Sciatic nerve (tissue), 2 donors: Measurements from ENCODE around the gene DAW1. TPM values are rescaled to one million over a fixed set of nuclear protein-coding genes. Genes with fewer than 3 reads are reported as not detected.
"Not testable (repeated sequence)": the region's sequence is repeated elsewhere in the genome, so short reads cannot be mapped to it uniquely, and the experiment has no call there.

Source experiments
- ATAC-seq: fragments of 200-7000 bp; cut with Tn5 transposase; one replicate; pipeline ENCODE4 v1.9.1; 2020; ENCODE audit warnings: mild to moderate bottlenecking, moderate library complexity
- DNase-seq: peaks from one replicate; pipeline ENCODE4 v3.0.0-alpha.2; 2020; ENCODE audit warnings: low spot score
- intact Hi-C: fragments of 100-400 bp; cut with DNase I; formaldehyde crosslinking; loops from one replicate; pipeline ENCODE4 v1.14.2; 2022
- total RNA-seq: library from RNA; stranded (reverse); fragmentation: NEBNext Ultra II Directional; extraction: Animal tissue kit (Norgen Biotek cat#: 25700); gene quantifications from one replicate; pipeline ENCODE4 v1.2.1, GENCODE V29; 2021
- donor health status: DM: no; HTN: no; CAD: no.
- donor health status: DM: no; HTN: no; CAD: no.

The DAW1 gene
- total RNA-seq, 1 donor from 2014 or later: not detected

DNA sequence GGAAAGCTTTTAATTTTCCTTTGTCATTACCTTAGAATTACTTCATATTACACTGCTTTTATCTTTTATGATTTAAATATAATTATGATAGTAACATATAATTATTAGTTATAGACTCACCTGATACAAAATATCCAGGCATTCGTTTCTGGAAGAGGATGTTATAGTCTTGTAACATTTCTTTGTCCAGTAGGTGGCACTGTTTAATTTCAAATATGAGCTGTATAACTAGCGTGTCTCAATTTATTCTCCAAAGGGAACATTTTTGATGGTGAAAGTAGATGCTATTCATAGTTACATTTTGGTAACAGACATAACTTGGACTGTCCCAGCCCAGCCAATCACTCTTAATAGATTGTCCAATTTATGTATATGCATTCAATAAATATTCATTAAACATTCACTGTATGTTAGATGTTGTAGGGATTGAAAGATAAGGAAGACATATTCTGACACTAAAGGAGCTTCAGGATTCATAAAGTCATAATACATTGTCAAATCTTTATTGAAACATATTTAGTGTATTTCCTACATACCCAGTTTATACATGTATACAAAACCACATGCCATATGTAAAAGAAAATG is 19.2 kb downstream of the DAW1 start:
- peak; percentile 77 for ATAC-seq
- DNase-seq: no peak
- intact Hi-C loops: no loop called here

DNA sequence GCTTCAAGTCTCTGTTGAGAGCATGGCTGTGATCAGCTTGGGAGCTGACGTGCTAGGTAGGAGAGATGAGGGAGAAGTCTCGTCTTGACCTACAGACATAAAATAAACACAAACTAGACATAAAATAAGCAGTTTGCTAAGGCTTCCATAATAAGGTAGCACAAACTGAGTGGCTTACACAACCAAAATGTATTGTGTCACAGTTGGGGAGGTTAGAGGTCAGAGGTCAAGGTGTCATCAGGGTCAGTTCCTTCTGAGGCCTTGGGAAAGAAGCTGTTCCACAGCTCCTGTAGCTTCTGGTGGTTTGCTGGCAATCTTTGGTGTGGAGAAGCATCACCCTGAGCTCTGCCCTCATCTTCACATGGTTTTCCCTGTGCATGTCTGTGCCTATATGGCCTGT is 20.2 kb downstream of the DAW1 start:
- ATAC-seq (no peak), DNase-seq (no peak)
- intact Hi-C loops: no loop called here

DNA sequence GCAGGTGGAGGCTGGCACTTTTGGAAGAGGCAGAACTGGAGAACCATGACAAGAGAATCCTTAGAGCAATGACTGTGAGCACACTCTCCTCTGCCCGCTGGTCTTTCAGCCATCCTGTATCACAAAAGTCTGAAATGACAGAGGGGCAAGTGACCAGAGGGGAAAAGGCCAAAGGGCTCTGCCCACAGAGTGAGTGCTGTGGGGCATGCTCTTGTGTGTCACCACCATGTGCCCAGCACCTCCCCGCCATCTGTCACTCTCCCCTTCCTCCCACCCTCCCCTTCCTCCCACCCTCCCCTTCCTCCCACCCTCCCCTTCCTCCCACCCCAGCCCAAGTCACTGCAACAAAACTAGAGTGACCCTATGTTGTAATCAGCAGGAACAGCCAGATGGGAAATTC is 31.9 kb downstream of the DAW1 start:
- intact Hi-C loops: no loop called here
- ATAC-seq: no peak

DNA sequence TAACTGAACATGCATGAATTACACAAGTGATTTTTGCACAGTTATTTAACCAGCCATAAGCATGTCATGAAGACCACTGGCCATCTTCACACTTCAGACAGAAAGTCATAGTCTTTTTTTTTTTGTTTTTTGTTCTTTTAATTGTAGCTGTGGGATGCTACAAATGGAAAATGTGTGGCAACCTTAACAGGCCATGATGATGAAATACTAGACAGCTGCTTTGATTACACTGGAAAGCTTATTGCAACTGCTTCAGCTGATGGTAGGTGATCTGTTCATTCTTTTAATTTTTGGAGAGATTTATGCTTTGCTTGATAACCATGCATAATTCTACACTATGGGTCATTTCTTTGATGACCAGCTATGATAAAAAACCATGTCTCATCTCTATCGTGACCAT is 35.6 kb downstream of the DAW1 start:
- DNase-seq (no peak), ATAC-seq (no peak)
- intact Hi-C loops: no loop called here

More for the DNA sequence above, 31.9 kb downstream of the DAW1 start:
- no peak for DNase-seq

DNA sequence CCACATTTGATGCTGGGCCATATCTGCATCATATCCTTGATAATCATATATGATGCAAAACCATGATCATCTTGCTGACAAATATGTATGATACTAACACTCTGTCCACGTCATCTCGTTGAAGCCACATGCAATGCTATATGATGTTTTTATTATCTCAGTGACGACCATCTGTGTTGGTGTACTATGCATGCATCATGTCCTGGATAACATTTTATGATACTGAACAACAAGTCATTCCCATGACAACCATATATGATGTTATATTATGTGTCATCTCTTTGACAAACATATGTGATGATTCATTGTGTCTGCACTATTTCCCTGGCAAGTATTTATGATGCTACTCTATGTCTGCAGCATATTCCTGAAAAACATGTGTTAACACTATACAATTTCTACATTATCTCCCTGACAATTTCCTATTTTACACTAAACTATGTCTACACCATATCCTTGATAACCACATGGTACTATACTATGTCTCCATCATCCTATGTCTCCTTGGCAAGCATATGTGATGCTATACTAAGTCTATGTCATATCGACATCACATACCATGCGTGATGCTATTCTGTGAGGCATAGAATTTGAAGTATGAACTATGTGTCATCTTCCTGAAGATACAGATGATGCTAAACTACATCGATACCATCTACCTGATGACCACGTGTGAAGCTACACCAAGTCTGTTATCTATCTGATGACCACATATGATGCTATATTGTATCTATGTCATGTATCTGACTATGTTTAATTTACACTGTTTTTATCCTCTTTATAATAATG is 37.0 kb downstream of the DAW1 start:
- intact Hi-C loops: no loop called here
- ATAC-seq (no peak), DNase-seq (no peak)

DNA sequence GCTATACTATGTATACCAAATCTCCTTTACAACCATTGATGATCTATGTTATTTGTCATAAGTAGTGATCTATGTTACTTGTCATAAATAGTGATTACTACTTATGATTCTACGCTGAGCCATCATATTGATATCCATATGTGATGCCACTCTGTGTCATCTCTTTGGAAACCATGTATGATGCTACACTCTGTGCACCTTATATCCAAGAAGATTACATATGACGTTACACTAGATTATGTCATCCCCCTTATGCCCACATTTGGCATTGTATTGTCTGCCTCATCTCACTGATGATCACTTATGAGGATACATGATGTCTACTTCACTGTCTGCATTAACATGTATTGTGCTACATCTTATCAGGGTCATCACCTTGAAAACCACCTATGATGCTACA is 42.9 kb downstream of the DAW1 start:
- no peak for DNase-seq
- ATAC-seq: no peak
- intact Hi-C loops: no loop called here

DNA sequence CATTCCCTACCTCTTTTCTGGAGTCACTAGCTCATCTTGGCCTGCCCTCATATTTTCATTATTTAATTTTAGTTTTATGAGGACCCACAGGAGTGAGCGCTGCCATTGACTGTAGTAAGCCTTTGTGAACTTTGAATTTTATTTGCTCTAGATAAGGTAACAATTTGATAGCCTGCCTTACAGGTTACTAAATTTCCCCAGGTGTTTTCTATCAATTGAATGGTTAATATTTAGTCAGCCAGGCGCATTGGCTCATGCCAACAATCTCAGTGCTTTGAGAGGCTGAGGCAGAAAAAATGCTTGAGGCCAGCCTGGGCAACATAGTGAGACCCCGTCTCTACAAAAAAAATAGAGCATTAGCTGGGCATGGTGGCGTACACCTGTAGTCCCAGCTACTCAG is 50.2 kb downstream of the DAW1 start:
- intact Hi-C loops: no loop called here
- ATAC-seq: no peak

DNA sequence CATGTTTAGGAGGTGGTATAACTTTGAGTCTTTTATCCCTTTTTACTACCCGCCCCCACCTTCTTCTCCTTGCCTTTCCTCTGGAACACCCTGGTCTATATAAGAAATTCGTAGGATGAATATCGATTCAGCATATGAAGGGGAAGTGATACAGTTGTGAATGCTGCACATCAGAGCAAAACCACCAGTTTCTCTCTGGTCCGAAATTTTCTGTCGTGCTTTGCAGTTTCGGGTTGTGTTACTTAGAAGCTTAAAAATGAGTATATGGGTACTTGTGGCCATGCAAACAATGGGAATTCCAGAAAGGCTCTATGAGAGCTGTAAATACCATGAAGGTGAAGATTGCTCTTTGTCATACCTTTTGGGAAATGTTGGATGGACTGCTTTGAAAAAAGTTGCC is 60.6 kb downstream of the DAW1 start:
- DNase-seq (no peak), ATAC-seq (no peak)
- intact Hi-C loops: no loop called here

More for the DNA sequence above, 50.2 kb downstream of the DAW1 start:
- no peak for DNase-seq

DNA sequence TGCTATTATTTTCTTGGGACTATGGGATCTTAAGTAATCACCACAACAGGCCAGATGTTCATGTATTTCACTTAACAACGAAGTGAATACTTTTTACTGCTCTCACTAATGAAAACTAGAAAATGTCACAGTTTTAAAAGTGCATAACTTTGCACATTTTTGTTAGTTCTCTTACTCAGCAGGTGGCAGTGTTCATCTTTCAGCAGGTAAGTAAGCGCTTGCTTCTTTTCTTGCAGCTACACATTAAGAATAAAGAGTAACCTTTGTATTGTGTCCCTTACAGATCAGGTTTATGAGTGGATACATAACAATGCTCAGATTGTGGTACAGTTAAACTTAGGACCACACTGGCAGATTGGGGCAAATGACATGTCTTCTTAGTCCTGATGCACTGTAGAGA is 61.0 kb downstream of the DAW1 start:
- no peak for ATAC-seq
- intact Hi-C loops: no loop called here
- DNase-seq: no peak

DNA sequence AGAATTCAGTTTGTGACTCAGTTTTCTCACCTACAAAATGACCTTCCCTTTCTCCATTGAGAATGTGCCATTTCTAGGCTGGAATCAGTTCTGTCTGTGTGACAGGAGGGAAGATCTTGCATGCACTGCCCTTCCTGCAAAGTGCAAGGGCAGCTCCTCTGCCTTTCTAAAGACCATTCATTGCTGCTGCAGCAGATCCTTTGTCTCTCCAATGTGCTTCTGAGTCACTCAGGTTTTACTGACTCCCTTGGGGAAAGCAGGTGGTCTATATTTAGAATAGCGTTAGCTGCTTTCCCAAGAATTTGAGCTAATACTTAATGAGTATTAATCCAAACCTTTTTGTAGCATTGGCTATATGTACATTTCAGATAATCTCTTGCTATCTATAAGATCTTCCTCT is 62.5 kb downstream of the DAW1 start:
- ATAC-seq (no peak), DNase-seq (no peak)
- intact Hi-C loops: no loop called here

DNA sequence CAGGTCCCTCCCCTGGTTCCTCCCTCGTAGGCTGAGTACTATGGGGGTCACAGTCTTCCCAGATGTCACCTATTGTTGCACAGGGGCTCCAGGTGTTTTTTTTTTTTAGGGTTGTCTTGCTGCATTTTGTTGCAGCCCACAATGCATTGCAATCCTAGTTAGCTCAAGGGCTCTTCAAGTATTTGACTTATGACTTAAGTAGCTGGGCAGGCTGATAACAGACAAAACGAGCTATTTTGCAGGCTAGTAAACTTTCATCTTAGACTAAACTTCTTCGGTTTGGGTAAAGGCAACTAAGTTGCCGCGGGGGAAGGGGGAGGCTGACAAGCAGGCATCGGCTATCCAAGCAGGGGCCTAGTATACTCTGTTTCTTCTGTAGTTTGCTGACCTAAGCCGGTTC is 64.8 kb downstream of the DAW1 start:
- DNase-seq, ATAC-seq, intact Hi-C loops: not testable (repeated sequence)

DNA sequence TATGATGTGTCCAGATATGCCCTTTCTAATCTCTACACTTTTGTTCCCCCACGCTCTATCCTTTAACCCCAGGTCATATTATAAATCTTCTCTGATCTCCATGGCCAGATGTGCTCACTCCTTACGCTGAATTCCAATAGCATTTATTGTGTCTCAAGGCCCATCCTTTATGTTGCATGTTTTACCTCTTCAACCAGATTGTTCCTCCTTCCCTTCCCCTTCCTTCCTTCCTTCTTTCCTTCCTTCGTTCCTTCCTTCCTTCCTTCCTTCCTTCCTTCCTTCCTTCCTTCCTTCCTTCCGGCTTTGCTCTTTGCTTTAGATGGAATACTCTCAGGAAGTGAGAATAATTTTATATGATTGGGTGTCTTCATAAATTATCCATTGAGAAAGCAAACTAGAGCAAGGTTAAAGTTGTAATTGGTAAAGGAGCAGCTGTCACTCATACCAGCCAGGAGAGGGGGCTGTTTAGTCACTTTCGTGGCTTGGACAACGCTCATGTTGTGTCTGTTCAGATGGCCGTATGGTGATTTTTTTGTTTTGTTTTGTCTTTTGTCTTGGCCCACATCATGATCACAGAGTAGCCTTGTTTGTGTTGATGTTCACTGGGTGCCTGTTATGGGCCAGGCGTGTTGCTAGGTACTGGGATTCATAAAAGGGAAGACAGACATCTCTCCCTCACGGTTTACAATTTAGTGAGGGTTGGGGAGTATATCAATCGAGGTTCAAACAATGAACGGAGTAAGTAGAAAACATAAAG is 68.0 kb downstream of the DAW1 start:
- intact Hi-C loops: no loop called here
- ATAC-seq: peak; percentile 46
- no peak for DNase-seq

DNA sequence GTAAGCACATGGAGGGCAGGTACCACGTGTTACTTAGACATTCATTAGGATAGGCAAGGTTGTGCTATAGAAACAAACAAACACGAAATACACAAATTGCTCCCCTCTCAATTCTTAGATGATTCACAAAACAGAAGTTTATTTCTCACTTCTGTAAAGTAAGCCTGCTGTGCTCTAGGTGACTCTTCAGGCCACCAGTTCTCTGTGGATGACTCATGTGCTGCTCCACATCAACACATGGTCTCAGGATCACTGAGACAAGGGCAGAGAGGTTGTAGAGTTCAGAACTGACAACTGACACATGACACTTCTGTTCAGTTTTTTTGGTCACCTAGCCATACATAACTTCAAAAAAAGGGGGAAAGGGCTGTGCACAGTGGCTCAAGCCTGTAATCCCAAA is 70.6 kb downstream of the DAW1 start:
- DNase-seq: no peak
- ATAC-seq: no peak
- intact Hi-C loops: no loop called here

DNA sequence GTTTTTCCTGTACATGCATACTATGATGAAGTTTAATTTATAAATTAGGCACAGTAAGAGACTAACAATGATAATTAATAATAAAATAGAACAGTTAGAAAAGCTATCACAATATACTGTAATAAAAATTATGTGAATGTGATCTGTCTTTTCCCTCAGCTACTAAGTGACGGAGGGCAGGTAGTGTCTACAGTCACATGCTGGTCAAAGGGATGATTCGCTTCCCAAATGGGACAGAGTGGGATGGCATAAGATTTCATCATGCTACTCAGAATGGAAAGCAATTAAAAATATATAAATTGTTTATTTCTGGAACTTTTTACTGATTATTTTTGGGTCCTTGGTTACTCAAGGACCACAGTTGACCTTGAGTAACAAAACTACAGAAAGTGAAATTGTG is 71.5 kb downstream of the DAW1 start:
- intact Hi-C loops: no loop called here
- DNase-seq: no peak
- no peak for ATAC-seq

DNA sequence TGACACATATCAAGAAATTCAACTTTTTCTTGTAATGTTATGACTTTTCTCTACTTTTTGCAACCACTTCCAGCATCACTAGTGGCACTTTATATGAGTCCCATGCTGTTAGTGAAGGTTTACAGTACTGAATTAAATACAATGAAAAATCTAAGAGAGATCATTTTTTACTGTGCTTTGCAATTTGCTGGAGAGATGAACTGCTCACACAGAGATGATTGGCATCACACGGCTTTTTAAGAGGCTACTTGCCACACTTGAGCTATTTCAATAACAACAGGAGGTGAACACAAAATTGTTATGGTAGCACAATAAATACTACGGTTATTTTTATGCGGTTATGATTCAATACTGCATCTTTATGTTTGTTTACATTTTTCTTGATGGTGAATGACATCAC is 88.9 kb downstream of the DAW1 start:
- ATAC-seq (no peak), DNase-seq (no peak)
- intact Hi-C loops: no loop called here

DNA sequence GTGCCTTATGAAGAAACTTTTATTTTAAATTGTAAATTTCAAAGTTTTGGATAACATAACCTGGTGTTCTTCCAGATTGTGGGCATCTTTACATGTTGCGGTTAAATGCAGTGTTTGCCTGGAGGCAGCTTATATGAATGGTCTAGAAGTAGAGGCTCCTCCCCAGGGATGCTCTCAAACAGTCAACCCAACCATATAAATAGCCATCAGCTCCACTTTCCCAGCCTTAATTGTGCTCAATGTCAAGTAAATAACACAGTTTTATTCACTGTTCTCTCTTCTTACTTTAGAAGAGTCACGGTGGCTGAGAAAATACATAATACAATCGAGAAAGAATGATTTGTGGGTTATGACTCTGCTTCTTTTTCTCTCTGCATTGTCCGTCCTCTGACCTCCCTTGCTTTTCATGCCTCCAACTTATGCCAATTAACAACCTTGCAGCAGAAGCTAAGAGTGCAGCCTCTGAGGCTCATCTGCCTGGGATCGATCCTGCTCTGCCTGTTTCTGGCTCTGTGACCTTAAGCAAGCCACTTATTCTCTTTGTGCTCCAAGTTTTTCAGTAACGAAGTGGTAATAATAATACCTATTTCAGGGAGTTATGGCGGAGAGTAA is 100.3 kb downstream of the DAW1 start:
- ATAC-seq (no peak), DNase-seq (no peak)
- intact Hi-C loops: no loop called here

DNA sequence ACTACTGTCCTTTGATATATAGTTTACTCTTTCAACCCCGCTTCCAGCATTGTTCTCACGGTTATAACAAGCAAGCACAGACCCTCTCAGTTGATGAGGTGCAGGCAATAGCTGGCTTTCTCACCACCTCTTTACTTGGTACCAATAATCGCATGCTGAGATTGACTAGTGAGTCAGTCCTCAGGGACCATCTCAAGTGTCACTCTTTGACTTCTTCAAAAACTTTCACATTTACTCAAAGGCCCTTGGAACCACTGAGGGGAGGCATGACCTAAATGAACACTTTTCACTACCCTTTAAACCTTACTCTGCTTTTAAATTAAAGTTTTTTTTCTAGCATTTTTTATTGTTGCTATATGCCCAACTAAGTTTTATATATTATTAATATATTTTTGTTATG is 101.8 kb downstream of the DAW1 start:
- no peak for ATAC-seq
- no peak for DNase-seq
- intact Hi-C loops: no loop called here
